Hepatic stellate cell (primary cell): Measurements from ENCODE around the gene DDIT3.

Experiments
- DNase-seq: peaks from one replicate; pipeline ENCODE4 v3.0.0; 2011; ENCODE audit warnings: low spot score

DDIT3 gene

DNA sequence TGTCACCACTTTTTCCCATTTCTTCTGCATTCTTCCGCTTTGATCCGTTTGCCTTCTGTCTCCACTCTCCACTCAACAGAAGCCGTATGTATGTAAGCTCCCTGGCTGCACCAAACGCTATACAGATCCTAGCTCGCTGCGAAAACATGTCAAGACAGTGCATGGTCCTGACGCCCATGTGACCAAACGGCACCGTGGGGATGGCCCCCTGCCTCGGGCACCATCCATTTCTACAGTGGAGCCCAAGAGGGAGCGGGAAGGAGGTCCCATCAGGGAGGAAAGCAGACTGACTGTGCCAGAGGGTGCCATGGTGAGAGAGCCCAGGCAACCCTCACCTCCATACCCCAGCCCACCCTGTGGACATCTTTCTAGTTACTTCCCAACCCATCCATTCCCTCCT lies 52.4 kb downstream of the DDIT3 start:
- DNase-seq, result no peak

DNA sequence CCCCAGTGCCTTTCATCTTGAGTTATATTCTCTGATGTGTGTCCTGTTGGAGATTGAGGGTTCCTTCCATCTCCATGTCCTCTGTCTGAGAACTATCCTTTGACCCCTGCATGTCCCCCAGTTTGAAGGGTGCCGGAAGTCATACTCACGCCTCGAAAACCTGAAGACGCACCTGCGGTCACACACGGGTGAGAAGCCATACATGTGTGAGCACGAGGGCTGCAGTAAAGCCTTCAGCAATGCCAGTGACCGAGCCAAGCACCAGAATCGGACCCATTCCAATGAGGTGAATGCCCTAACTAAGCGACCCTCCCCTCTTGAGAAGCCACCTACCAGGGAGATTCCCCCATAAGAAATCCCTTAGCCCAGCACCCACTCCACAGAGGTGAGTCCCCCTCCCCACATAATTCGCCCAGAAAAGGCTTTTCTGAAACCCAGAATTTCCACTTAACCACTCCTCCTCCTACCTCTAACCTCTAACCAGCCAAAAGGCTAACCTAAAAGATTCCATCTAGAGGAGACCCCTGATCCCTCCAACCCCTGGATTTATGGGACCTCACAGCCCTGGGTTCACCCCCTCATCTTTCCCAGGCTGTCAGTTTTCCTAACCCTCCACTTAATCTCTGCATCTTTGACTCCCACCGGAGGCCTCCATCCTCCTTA lies 53.0 kb downstream of the DDIT3 start:
- DNase-seq, result no peak
